Cardiac atrium fibroblast (primary cell): ENCODE results near the gene TGIF2. TPM values are rescaled to one million over a fixed set of nuclear protein-coding genes. Genes with fewer than 3 reads are reported as not detected.

ENCODE experiments used
- total RNA-seq: library from RNA; depleted of rRNA; stranded (reverse); fragments of >200 nt; gene quantifications from 2 replicates; pipeline ENCODE4 v1.2.3, GENCODE V29; 2015

TGIF2 gene
- 3.2 and 7.8 TPM in 2 replicates for total RNA-seq

GRCh38 chr20:36573103-36573797 is at the start of gene TGIF2:
Gene TGIF2, plus strand, starts transcription at chr20:36573597. Its CDS starts 5,178 bp downstream, at chr20:36578775.

DNA sequence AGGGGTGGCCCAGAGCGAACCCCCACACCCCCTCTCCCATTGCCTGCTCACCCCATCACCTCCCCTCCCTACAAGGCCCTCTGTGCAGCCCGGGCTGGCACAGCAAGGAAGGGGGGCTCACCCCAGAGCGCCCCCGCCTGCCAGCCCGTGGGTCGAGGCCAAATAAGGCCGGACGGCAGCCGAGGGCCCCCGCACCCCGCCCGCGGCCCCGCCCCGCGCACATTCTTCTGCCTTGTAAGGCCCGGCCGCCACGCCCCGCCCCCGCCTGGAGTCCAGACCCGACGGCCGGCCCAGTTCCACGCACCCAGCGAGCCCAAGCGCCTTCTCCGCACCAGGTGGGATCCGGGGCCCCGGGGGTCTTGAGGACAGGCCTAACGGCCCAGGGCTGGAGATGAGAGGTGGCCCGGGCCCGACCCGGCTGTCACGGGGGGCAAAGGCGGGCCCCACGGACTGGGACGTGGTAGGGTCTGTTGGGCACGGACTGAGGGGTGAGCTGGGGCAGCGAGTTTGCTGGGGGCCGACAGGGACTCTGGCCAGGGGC is 32.1 kb upstream of the TGIF2 start, which contains the start of gene MYL9:
MYL9 (plus strand) TSS at position 293 of the 541 bp plus-strand sequence. CDS start 3,366 bp downstream, outside the sequence.

DNA sequence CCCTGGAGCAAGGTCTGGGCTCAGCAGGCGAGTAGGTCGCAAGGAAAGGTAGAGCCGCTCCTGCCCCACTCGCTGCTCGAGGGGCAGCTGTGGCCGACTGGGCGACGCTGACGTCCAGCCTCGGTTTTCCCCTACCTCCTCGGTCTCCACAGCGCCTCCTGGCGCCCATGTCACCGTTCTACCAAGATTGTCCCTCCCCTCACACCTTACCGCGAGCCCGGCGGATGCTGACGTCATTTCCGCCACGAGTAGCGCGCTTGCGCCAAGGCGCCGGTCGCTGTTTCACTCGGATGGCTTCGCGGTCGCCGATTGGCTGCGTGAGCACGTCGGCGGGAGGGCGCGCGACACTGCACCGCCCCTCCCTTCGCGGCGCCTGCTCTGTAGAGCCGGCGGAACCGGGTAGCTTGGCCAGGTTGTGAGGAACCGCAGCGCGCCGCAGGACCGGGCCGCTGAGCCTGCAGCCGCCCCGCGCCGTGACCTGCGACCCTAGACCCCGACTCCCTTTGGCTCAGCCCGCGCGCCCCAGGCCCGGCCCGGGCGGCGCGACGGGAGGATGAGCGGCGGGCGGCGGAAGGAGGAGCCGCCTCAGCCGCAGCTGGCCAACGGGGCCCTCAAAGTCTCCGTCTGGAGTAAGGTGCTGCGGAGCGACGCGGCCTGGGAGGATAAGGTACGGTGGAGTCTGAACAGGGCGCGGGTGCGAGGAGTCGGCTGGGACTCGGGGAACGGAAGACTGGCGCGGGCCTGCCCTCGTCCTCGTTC is 32.2 kb downstream of the TGIF2 start, which contains the start of gene RAB5IF:
RAB5IF (plus strand) TSS at position 381 of the 759 bp plus-strand sequence; CDS start at position 554, 173 bp downstream.

Other genes starting within 250 kb of the TGIF2 start
- 97.7 and 116 TPM in 2 replicates for gene MYL9, start 32.1 kb upstream of the TGIF2 start, total RNA-seq
- gene RAB5IF, start 32.2 kb downstream of the TGIF2 start, total RNA-seq, result 98.3 and 102 TPM in 2 replicates
- gene SLA2, start 72.6 kb downstream of the TGIF2 start, total RNA-seq, result not detected in 2 replicates
- 9.4 and 17.8 TPM in 2 replicates for gene NDRG3, start 172.5 kb downstream of the TGIF2 start, total RNA-seq
- gene DSN1, start 200.2 kb downstream of the TGIF2 start, total RNA-seq, result 9.1 and 9.4 TPM in 2 replicates